Measurements from ENCODE around the gene LTBP1.
"Not testable (repeated sequence)": the region's sequence is repeated elsewhere in the genome, so short reads cannot be mapped to it uniquely, and the experiment has no call there.

Gene LTBP1

DNA sequence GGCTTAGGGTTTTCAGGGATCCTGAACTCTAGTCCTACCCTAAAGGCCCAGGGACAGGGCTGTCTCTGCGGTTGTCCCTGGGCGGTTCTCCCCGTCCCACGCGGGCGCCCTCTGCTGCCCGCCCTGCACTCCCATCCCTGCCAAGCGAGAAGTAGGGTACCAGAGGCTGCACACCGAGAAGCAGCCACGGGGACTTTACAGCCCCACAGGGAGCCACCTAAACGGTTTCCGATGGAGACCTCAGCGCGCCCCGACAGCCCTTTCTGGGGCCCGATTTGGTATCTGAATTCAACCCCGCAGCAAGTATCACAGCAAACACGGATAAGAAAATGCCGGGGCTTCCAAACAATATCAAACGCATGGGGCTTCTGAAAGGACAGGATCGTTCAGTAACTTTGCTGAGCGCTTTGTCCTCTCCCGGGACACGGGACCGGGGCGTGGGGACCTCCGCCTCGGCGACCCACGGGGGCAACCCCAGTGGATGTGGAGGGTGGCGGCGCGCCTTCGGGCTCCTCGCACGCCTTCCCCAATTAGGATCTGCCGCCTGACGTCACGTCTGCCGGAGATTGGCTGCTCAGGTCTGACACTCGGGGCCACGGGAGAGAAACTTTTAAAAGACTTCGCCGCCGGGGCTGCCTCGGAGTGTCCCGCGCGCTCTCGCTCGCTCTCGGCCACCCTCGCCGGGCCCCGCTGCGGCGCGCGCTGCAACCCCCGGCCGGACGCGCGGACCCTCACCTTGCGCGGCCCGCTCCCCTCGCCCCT, at the start of gene LTBP1:
LTBP1 (plus strand) TSS at position 640 of the 762 bp plus-strand sequence. CDS start 372 bp downstream, outside the sequence.
- DNase-seq = peak; percentile 58

- DNase-seq = no peak
Measured at GRCh38 chr2:32900246-32900973, 46.3 kb upstream of the LTBP1 start.

GRCh38 chr2:32901313-32901712, 45.4 kb upstream of the LTBP1 start:
- DNase-seq = no peak

DNA sequence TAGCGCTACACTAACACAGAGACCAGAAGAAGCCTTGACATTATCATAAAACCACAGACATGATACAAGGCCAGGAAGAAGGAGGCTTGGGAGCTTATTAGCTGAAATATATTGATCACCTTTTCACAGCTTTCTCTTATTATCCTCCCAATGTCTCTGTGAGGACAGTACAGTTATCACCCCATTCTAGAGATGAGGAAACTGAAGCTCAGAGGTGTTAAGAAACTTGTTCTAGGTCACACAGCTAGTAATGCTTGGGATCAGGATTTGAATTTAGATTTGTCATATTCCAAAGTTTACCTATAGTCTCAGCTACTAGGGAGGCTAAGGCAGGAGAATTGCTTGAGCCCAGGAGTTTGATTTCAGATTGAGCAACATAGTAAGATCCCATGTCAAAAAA, 44.6 kb upstream of the LTBP1 start:
- no peak for DNase-seq

- DNase-seq = no peak
Measured at GRCh38 chr2:32902986-32903385, 43.8 kb upstream of the LTBP1 start.

GRCh38 chr2:32904074-32904473, 42.7 kb upstream of the LTBP1 start:
- DNase-seq = no peak

DNA sequence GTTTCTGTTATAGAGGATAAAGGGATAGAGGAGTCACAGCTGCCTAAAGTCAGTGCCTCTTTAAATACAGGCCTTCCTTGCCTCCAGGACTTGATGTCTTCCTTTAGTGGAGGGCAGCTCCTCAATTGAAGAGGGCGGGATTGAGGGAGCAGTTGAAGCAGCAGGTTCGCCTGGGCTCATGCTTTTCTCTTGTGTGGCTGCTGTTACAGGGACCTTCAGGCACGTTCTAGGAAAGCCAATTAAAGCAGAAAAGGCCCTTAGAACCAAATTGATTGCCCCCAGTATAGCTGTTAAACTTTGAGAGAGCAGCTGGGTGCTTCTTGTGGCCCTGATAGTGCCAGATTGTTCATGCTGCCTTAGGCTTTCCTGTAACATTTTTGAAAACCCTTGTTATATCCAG, 42.0 kb upstream of the LTBP1 start:
- DNase-seq = no peak

- no peak for DNase-seq
Measured at GRCh38 chr2:32905270-32905669, 41.5 kb upstream of the LTBP1 start.

DNA sequence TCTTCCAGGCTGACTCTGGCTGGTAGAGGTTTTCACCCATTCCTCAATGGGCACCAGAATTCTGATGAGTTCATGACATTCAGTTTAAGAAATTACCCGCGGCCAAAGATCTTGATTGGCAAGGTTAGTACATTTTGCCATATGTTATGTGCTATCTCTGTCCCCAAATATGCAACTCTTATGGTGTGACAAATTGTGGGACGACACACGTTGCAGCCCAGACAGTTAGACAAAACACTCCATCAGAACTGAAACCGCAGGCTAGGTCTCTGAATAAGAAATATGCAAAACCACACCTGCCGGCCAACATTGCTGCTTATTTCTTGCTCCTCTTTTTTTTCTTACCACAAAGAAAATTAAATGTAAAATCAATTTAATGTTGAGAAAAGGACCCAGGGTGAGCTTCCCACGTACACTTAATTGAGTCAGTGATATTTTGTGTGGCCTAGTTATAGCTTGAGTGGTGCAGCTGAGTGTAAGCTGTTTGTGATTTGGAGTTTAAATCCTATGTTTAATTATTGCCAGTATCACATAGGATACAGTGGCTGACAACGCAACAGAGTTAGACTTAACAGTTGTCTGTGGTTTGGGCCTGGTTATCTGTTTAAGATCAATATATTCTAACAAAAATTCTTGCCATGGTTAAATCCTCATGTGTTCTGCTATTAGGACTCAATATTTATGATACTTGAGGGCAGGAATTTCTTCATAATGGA, 35.7 kb upstream of the LTBP1 start:
- no peak for DNase-seq

GRCh38 chr2:32915694-32916093, 31.1 kb upstream of the LTBP1 start:
- DNase-seq = no peak

- no peak for DNase-seq
Measured at GRCh38 chr2:32918774-32919173, 28.0 kb upstream of the LTBP1 start.

GRCh38 chr2:32919901-32920300, 26.9 kb upstream of the LTBP1 start:
- DNase-seq = not testable (repeated sequence)

GRCh38 chr2:32921486-32921885, 25.3 kb upstream of the LTBP1 start:
- DNase-seq = not testable (repeated sequence)

DNA sequence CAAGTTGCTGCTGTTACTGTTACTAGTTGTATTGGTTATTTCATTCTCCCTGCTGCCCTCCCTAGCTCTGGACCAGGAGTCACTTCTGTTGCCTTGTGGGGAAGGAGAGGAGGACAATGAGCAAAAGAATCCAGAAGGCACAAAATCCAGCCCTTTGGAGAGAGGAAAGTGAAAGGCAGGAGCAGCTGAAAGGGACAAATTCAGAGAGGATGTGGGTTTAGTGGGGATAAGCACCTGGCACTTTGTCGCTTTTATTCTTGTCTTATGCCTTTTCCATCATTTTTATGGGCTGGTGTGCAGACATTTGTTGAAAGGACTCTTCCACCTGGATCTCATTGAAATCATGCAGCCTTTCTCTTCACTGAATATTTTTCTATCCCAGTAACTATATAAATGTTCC, 24.3 kb upstream of the LTBP1 start:
- no peak for DNase-seq

DNA sequence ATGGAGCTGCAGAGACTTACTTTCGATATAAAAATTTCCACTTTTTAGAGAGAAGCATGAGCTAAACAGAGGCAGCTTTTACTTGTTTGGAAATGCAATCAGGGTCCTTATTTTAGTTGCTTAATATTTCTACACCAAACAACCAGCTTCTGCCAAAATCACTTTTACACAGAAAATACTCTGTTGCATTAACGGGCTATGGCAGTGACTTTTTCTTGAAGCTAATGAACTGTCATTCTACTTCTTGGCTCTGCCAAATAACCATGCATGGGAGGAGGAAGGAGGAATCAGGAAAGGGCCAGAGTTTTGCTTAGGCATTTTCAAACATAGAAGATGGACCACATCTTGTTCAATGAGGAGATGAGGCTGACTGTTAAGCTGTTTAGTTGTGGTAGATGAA, 23.6 kb upstream of the LTBP1 start:
- DNase-seq = no peak

GRCh38 chr2:32925283-32925815, 21.4 kb upstream of the LTBP1 start:
- DNase-seq = no peak

- DNase-seq = no peak
Measured at GRCh38 chr2:32925976-32926707, 20.6 kb upstream of the LTBP1 start.

GRCh38 chr2:32926708-32927084, 20.1 kb upstream of the LTBP1 start:
- no peak for DNase-seq

- DNase-seq = no peak
Measured at GRCh38 chr2:32930436-32930835, 16.3 kb upstream of the LTBP1 start.

- no peak for DNase-seq
Measured at GRCh38 chr2:32931519-32931918, 15.2 kb upstream of the LTBP1 start.

DNA sequence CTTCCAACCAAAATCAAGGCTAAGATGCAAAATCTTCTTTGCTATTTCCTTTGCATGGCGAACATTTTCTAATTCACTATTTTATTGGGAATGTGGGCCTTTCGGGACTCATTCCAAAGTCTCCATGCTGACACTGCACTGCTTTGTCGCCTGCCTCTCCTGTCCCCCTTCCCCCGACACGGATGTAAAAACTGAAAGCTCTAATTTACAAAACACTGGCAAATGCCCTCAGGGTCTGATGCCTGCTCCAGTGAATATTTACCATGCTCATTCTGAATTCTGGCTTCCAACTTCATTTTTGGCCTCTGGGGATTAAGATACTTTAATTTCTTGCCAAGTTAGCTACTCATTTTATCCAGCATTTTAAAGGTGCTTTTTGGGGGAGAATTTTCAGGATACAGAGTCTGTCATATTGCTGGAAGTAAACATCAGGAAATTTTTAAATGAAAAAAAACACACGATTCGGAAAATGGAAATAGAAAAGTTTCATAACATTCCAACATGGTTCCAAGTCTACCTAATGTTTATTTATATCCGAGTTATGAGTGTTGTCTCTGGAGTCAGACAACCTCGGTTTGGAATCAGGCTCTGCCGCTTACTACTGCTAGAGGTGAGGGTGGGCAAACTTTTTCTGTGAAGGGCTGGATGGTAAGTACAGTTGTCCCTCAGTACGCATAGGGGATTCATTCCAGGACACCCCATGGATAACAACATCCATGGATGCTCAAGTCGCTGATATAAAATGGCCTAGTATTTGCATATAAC, 14.6 kb upstream of the LTBP1 start:
- DNase-seq = no peak

Measured in CD4-positive, alpha-beta T cell treated with Interferon gamma for 1 hour (primary cell).